ENCODE data around the gene CELF1. TPM values are rescaled to one million over a fixed set of nuclear protein-coding genes. Genes with fewer than 3 reads are reported as not detected.

Gene CELF1
- polyA plus RNA-seq, 1 donor (not counting 4 experiments of a cell fraction or from before 2014, with no cell fraction given), result 110 TPM

DNA sequence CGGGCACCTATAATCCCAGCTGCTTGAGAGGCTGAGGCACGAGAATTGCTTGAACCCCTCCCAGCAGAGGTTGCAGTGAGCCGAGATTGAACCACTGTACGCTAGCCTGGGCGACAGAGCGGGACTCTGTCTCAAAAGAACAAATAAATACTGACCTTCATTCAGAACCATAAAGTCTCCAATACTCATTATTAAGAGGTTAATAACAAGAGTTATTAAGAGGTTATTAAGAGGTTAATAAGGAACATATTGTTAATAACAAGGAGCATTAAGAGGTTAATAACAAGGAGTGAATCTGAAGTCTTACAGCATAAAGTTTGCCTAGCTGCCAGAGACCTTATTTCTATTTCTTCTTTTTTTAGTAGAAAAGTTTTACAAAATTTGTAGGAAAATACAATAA, 7.6 kb downstream of the CELF1 start:
- FAIRE-seq (no peak), DNase-seq (ENCODE audit: low read depth, low spot score) (no peak)
- no peak overlapping the region for H3K4me2 ChIP-seq (ENCODE audit: control insufficient read depth, extremely low read depth, insufficient read depth, low read depth, low read length)
- no peaks in the 10 kb centered on the region for H3K9me1 ChIP-seq (ENCODE audit: control insufficient read depth, extremely low read depth, insufficient read depth, low read length)
- no peak overlapping the region for H3K27ac ChIP-seq (ENCODE audit: control insufficient read depth, insufficient read depth, low read length)
- H3K27me3 ChIP-seq (ENCODE audit: control insufficient read depth, extremely low read depth, insufficient read depth, low read length), result no peaks in the 10 kb centered on the region
- H3K4me3 ChIP-seq (ENCODE audit: control insufficient read depth in 2 of 3, extremely low read depth in 1 of 3, insufficient read depth in 2 of 3, low read depth in 1 of 3, low read length in 3 of 3), result no peak overlapping the region
- H3K9me3 ChIP-seq (ENCODE audit: control insufficient read depth, low read depth, low read length), result no peaks in the 10 kb centered on the region
- peaks cover 18% of the 10 kb centered on the region for H3K4me1 ChIP-seq (ENCODE audit: control insufficient read depth, extremely low read depth, insufficient read depth, low read length)
- peaks cover 94% of the 10 kb centered on the region for H3K79me2 ChIP-seq (ENCODE audit: control insufficient read depth, insufficient read depth, low read length)
- dilution Hi-C loops (cut with MboI; ENCODE audit: extremely low pct_ligation_motif_present, low sequenced_read_pairs), result no loop called here
- TF ChIP-seq, protein P1, sequence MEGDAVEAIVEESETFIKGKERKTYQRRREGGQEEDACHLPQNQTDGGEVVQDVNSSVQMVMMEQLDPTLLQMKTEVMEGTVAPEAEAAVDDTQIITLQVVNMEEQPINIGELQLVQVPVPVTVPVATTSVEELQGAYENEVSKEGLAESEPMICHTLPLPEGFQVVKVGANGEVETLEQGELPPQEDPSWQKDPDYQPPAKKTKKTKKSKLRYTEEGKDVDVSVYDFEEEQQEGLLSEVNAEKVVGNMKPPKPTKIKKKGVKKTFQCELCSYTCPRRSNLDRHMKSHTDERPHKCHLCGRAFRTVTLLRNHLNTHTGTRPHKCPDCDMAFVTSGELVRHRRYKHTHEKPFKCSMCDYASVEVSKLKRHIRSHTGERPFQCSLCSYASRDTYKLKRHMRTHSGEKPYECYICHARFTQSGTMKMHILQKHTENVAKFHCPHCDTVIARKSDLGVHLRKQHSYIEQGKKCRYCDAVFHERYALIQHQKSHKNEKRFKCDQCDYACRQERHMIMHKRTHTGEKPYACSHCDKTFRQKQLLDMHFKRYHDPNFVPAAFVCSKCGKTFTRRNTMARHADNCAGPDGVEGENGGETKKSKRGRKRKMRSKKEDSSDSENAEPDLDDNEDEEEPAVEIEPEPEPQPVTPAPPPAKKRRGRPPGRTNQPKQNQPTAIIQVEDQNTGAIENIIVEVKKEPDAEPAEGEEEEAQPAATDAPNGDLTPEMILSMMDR (optimal IDR thresholded peaks at IDR 0.05 in 1 of 3, IDR thresholded peaks at IDR 0.05 in 1 of 3, conservative IDR thresholded peaks at IDR 0.05 in 1 of 3; ENCODE audit: extremely low read depth in 1 of 3, insufficient read depth in 2 of 3, low read length in 3 of 3), result no peak
- TF ChIP-seq EZH2 (IDR thresholded peaks at IDR 0.05; ENCODE audit: low read length), result no peak
- no peak overlapping the region for H2AFZ ChIP-seq (ENCODE audit: control insufficient read depth, low read length)
- H4K20me1 ChIP-seq (ENCODE audit: control insufficient read depth, extremely low read depth, insufficient read depth, low read length), result peaks cover 9% of the 10 kb centered on the region
- no peaks in the 10 kb centered on the region for H3K36me3 ChIP-seq (ENCODE audit: control insufficient read depth in 2 of 2, extremely low read depth in 1 of 2, insufficient read depth in 2 of 2, low read length in 2 of 2)
- no peak overlapping the region for H3K9ac ChIP-seq (ENCODE audit: control insufficient read depth, extremely low read depth, insufficient read depth, low read length)

DNA sequence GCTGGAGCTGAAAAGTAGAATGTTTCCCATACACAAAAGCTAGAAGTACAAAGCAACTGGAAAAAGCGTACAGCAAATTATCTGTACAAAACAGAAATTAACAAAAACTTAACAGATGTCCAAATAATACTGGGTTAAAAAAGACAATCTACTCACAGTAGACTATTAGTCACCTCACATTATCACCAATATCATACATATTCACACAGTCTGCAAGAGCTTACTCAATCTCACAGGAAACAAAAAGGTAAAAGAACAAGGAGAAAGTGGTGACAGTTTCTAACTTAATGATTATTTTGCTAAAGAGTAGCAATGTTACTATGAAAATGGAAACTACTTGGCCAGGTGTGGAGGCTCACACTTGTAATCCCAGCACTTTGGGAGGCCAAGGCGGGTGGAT, 11.9 kb downstream of the CELF1 start:
- peaks cover 11% of the 10 kb centered on the region for H4K20me1 ChIP-seq (ENCODE audit: control insufficient read depth, extremely low read depth, insufficient read depth, low read length)
- no peaks in the 10 kb centered on the region for H3K9me1 ChIP-seq (ENCODE audit: control insufficient read depth, extremely low read depth, insufficient read depth, low read length)
- peak overlapping the region; percentile 94 for H3K27ac ChIP-seq (ENCODE audit: control insufficient read depth, insufficient read depth, low read length)
- no peaks in the 10 kb centered on the region for H3K9me3 ChIP-seq (ENCODE audit: control insufficient read depth, low read depth, low read length)
- dilution Hi-C loops (cut with MboI; ENCODE audit: extremely low pct_ligation_motif_present, low sequenced_read_pairs), result no loop called here
- peaks cover 33% of the 10 kb centered on the region for H3K4me1 ChIP-seq (ENCODE audit: control insufficient read depth, extremely low read depth, insufficient read depth, low read length)
- peaks cover 0 to 4% of the 10 kb centered on the region in 2 experiments for H3K36me3 ChIP-seq (ENCODE audit: control insufficient read depth in 2 of 2, extremely low read depth in 1 of 2, insufficient read depth in 2 of 2, low read length in 2 of 2)
- no peak for FAIRE-seq
- H3K9ac ChIP-seq (ENCODE audit: control insufficient read depth, extremely low read depth, insufficient read depth, low read length), result peak overlapping the region; percentile 73
- H3K4me3 ChIP-seq (ENCODE audit: control insufficient read depth in 2 of 3, extremely low read depth in 1 of 3, insufficient read depth in 2 of 3, low read depth in 1 of 3, low read length in 3 of 3), result no peak overlapping the region
- H2AFZ ChIP-seq (ENCODE audit: control insufficient read depth, low read length), result no peak overlapping the region
- no peaks in the 10 kb centered on the region for H3K27me3 ChIP-seq (ENCODE audit: control insufficient read depth, extremely low read depth, insufficient read depth, low read length)
- H3K79me2 ChIP-seq (ENCODE audit: control insufficient read depth, insufficient read depth, low read length), result peaks cover 90% of the 10 kb centered on the region
- TF ChIP-seq, protein P1 (optimal IDR thresholded peaks at IDR 0.05 in 1 of 3, IDR thresholded peaks at IDR 0.05 in 1 of 3, conservative IDR thresholded peaks at IDR 0.05 in 1 of 3; ENCODE audit: extremely low read depth in 1 of 3, insufficient read depth in 2 of 3, low read length in 3 of 3), result no peak
- TF ChIP-seq EZH2 (IDR thresholded peaks at IDR 0.05; ENCODE audit: low read length), result no peak
- peak overlapping the region; percentile 74 for H3K4me2 ChIP-seq (ENCODE audit: control insufficient read depth, extremely low read depth, insufficient read depth, low read depth, low read length)
- DNase-seq (ENCODE audit: low read depth, low spot score), result no peak

Data from keratinocyte (primary cell).